Stomach (tissue), 9 donors: ENCODE measurements around the gene TMEM54. TPM values are rescaled to one million over a fixed set of nuclear protein-coding genes. Genes with fewer than 3 reads are reported as not detected.

Source experiments
- DNase-seq, 2 donors: peaks; one replicate each; pipeline versions ENCODE4 v3.0.0 to v3.0.0-alpha.2; 2013 to 2019
- H3K27ac ChIP-seq, 5 donors: fragments of 200-600 bp in 4 of 5; sonication (generic) in 4 of 5; one replicate each; pipeline ENCODE4 v1.5.1; 2013 to 2019; ENCODE audit warnings: mild to moderate bottlenecking in 1 of 5, moderate library complexity in 1 of 5
- H3K27me3 ChIP-seq, 3 donors: fragments of 200-600 bp; sonication (generic); one replicate each; pipeline ENCODE4 v1.5.1; 2017 to 2019; ENCODE audit warnings: mixed run types in 1 of 3
- H3K36me3 ChIP-seq, 4 donors: fragments of 200-600 bp; sonication (generic); 1 replicate in 3 of 4; 2 replicates in 1 of 4; pipeline ENCODE4 v1.5.1; 2016 to 2019
- H3K4me1 ChIP-seq, 4 donors: fragments of 200-600 bp; sonication (generic); one replicate each; pipeline ENCODE4 v1.5.1; 2016 to 2019
- H3K4me3 ChIP-seq, 4 donors: fragments of 200-600 bp; sonication (generic) in 3 of 4; one replicate each; pipeline ENCODE4 v1.5.1; 2016 to 2019; ENCODE audit warnings: mild to moderate bottlenecking in 1 of 4
- H3K9me3 ChIP-seq, 4 donors: fragments of 200-600 bp; sonication (generic); one replicate each; pipeline ENCODE4 v1.5.1; 2016 to 2019
- CTCF ChIP-seq, 7 experiments: fragments of 450-650 bp in 4 of 7; fragments of 200-600 bp in 3 of 7; sonication (generic) in 3 of 7; IDR thresholded peaks; one replicate each; pipeline ENCODE4 v1.5.1; 2016 to 2019; ENCODE audit warnings: antibody characterized with exemption in 7 of 7, control low read depth in 2 of 7, mild to moderate bottlenecking in 1 of 7
- EP300 ChIP-seq: sonication (generic); formaldehyde crosslinking; IDR thresholded peaks from one replicate; pipeline ENCODE4 v1.6.1; 2017; ENCODE audit warnings: antibody characterized with exemption
- POLR2A ChIP-seq, 4 donors: fragments of 450-650 bp; IDR thresholded peaks; one replicate each; pipeline ENCODE4 v1.6.1; 2016; ENCODE audit warnings: antibody characterized with exemption in 4 of 4, control low read depth in 2 of 4, mild to moderate bottlenecking in 1 of 4, moderate library complexity in 1 of 4
- POLR2AphosphoS5 ChIP-seq, 3 donors: sonication (generic); formaldehyde crosslinking; IDR thresholded peaks; one replicate each; pipeline ENCODE4 v1.6.1; 2016; ENCODE audit warnings: antibody characterized with exemption in 3 of 3
- WGBS, 5 donors: extraction: QIAGEN DNeasy Blood & Tissue Kit in 3 of 5; methylation state at CpG; one replicate each; pipeline versions ENCODE4 v1.1.5 to v1.1.7; 2013 to 2018; 5-methylcytosine and 5-hydroxymethylcytosine counted together
- intact Hi-C: fragments of 100-400 bp; cut with DNase I; formaldehyde crosslinking; loops from one replicate; pipeline ENCODE4 v1.15.1; 2023; ENCODE audit warnings: low total_unique reads
- polyA plus RNA-seq, 3 donors: library from polyadenylated mRNA; stranded (reverse); fragments of 200-250 nt; gene quantifications; one replicate each; pipeline ENCODE4 v1.2.3, GENCODE V29; 2013
- total RNA-seq, 5 donors: library from RNA; depleted of rRNA; stranded (reverse); fragments of >200 nt; gene quantifications; one replicate each; pipeline versions ENCODE4 v1.1.0 to v1.2.3, GENCODE V29; 2014 to 2016
- donor health status: healthy with polysubstance abuse.
- donor health status: Bipolar disorder and iron deficiency.
- donor health status: healthy.

TMEM54 gene
- total and polyA plus RNA-seq, 8 donors, result 34.9 to 408 (median 159) TPM

- TF ChIP-seq EP300, result no peak
- no peak for TF ChIP-seq CTCF (IDR thresholded peaks at IDR 0.05)
- no peak for TF ChIP-seq POLR2AphosphoS5 (IDR thresholded peaks at IDR 0.05)
- no peak for TF ChIP-seq POLR2A (IDR thresholded peaks at IDR 0.05)
- H3K27me3 ChIP-seq, result no peaks in the 10 kb centered on the region
- peaks cover 1 to 22% (median 20%) of the 10 kb centered on the region in 4 donors for H3K36me3 ChIP-seq
- no peaks in the 10 kb centered on the region for H3K9me3 ChIP-seq
- H3K4me1 ChIP-seq, result peaks cover 9 to 18% (median 12%) of the 10 kb centered on the region in 4 donors
- 86 to 100% (median 89%) methylated on average over 1 of the region's 1 CpG for WGBS, 5 donors
- intact Hi-C loops, result loop anchor here (10.0 kb wide), 2 partner anchors 73 to 123 kb away; no protein-coding TSS in a partner anchor
- H3K27ac ChIP-seq, result no peak overlapping the region
- H3K4me3 ChIP-seq, result no peak overlapping the region
- DNase-seq, result no peak
Measured at GRCh38 chr1:32931760-32932159, 30.6 kb upstream of the TMEM54 start.

GRCh38 chr1:32929366-32929765 is 28.2 kb upstream of the TMEM54 start:
- H3K36me3 ChIP-seq, result peaks cover 0 to 2% (median 0%) of the 10 kb centered on the region in 4 donors
- intact Hi-C loops, result no loop called here
- no peak overlapping the region for H3K4me3 ChIP-seq
- DNase-seq, result no peak
- peaks cover 0 to 17% (median 10%) of the 10 kb centered on the region in 3 donors for H3K27me3 ChIP-seq
- no peak overlapping the region for H3K27ac ChIP-seq
- H3K9me3 ChIP-seq, result no peaks in the 10 kb centered on the region
- 57 to 73% (median 70%) methylated on average over 2 of the region's 2 CpGs for WGBS, 5 donors
- H3K4me1 ChIP-seq, result peaks cover 14 to 30% (median 23%) of the 10 kb centered on the region in 4 donors
- TF ChIP-seq EP300 (no peak), POLR2AphosphoS5 (IDR thresholded peaks at IDR 0.05) (no peak), POLR2A (IDR thresholded peaks at IDR 0.05) (no peak), CTCF (IDR thresholded peaks at IDR 0.05) (no peak)

GRCh38 chr1:32928715-32929114 is 27.5 kb upstream of the TMEM54 start:
- Histone ChIP-seq H3K4me1 (peaks cover 8 to 24% (median 19%) of the 10 kb centered on the region in 4 donors), H3K4me3 (no peak overlapping the region), H3K27ac (no peak overlapping the region), H3K36me3 (no peaks in the 10 kb centered on the region), H3K27me3 (peaks cover 0 to 24% (median 10%) of the 10 kb centered on the region in 3 donors), H3K9me3 (no peaks in the 10 kb centered on the region)
- no peak for DNase-seq
- WGBS, 5 donors, result 86 to 93% (median 91%) methylated on average over 8 of the region's 8 CpGs
- TF ChIP-seq EP300, result no peak
- TF ChIP-seq POLR2AphosphoS5 (IDR thresholded peaks at IDR 0.05), result no peak
- no peak for TF ChIP-seq CTCF (IDR thresholded peaks at IDR 0.05)
- intact Hi-C loops, result no loop called here

- H3K9me3 ChIP-seq, result no peaks in the 10 kb centered on the region
- intact Hi-C loops, result no loop called here
- peaks cover 0 to 27% (median 10%) of the 10 kb centered on the region in 3 donors for H3K27me3 ChIP-seq
- peaks cover 5 to 20% (median 14%) of the 10 kb centered on the region in 4 donors for H3K4me1 ChIP-seq
- H3K36me3 ChIP-seq, result no peaks in the 10 kb centered on the region
- DNase-seq, result no peak
- H3K27ac ChIP-seq, result no peak overlapping the region
- H3K4me3 ChIP-seq, result no peak overlapping the region
- WGBS, 5 donors, result 88 to 96% (median 94%) methylated on average over 2 of the region's 2 CpGs
- TF ChIP-seq CTCF (IDR thresholded peaks at IDR 0.05) (no peak), EP300 (no peak), POLR2AphosphoS5 (IDR thresholded peaks at IDR 0.05) (no peak), POLR2A (IDR thresholded peaks at IDR 0.05) (no peak)
Measured at GRCh38 chr1:32928285-32928684, 27.1 kb upstream of the TMEM54 start.
